HG03558 (cell line): ENCODE results near the gene ARVCF.

ENCODE experiments used
- ATAC-seq: cut with Tn5 transposase; IDR thresholded peaks from one replicate; pipeline ENCODE4 v1.9.1; 2021; ENCODE audit warnings: moderate number of reproducible peaks; ENCODE audit not compliant: unreplicated experiment; ENCODE audit errors: extremely low read depth

The ARVCF gene

DNA sequence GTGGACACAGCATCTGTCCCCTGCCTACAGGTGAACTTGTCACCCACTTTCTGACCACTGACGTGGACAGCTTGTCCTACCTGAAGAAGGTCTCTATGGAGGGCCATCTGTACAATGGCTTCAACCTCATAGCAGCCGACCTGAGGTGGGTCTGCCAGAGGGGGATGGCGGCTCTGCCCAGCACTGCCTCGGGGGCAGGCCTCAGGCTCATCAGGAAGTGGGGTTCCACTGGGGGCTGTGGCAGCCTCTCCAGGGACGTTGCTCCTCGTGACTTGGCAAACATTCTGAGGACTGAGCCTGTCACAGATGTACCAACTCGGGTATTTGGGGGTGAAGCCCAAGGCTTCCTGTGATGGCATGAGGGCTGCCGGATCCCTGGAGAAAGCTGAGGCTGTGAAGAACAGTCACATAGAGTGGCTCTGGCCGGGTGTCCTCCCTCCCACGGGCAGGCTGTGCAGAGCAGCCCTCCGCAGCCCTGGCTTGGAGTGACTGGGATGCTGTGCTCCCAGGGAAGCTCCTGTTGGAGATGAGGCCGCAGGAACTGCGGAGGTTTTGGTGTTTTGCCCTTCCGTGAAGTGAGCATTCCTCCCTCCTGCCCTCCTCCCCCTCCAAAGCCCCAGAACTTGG is 36.9 kb upstream of the ARVCF start:
- ATAC-seq = no peak

DNA sequence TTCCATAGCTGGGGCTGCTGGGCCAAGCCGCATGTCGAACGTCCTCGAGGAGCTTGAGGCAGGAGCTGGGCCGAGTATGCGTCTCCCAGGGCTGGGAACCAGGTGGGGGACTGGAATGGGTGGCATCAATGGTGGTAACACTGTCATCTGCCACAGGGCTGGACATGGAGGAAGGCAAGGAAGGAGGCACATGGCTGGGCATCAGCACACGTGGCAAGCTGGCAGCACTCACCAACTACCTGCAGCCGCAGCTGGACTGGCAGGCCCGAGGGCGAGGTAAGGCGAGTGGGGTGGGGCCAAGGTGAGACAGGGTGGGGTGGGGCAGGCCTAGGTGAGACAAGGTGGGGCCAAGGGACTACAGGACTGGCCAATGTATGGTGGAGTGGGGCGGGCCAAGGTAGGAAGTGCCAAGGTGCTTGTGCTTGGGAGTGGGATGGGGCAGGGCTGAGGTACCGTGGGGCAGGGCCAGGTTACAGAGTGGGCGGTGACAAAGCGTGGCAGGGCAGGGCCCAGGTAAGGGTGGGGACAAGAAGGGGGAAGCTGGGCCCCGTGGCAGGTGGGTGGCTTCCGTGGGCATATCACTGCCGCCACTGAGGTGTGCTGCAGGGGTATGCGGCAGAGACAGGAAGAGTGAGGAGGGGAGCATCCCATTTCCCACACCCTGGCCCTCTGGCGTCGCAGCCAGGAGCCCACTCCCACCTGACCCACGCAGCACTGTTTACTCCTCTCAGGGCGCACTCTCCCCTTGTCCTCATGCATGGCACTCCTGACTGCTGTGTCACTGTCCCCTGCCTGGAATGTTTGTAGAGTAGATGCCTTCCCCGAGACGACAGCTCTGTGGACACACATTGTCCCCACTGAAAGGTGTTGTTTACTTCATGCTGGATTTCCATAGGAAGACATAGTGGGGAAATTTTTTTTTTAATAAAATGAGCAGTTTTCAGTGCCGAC is 36.0 kb upstream of the ARVCF start:
- ATAC-seq = no peak

DNA sequence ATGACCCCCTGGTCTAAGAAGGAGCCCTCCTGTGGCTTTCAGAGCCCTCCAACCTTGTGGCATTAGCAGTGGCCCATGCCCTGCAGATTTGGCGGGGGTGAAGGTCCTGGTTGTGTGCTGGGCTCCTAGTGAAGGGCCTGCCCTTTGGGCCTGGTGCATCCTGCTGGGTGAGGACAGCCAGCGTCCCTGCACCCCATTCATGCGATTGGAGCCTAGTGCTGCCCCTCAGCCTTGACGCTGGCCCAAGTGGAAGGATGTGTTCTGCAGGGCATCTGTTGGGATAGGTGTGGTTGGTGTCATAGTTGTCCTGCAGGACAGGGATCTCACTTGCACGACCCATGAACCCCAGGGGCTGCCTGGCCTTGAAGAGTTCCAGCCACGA is 35.3 kb upstream of the ARVCF start:
- no peak for ATAC-seq

DNA sequence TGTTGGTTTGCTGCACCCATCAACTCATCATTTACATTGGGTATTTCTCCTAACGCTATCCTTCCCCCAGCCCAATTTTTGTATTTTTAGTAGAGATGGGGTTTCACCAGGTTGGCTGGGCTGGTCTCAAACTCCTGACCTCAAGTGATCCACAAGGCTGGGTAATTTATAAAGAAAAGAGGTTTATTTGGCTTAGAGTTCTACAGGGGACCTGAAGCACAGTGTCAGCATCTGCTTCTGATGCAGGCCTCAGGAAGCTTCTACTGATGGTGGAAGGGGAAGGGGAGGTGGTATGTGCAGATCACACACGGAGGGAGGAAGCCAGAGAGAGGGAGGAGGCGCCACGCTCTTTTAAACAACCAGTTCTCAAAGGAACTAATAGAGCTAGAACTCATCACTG is 30.1 kb upstream of the ARVCF start:
- no peak for ATAC-seq

DNA sequence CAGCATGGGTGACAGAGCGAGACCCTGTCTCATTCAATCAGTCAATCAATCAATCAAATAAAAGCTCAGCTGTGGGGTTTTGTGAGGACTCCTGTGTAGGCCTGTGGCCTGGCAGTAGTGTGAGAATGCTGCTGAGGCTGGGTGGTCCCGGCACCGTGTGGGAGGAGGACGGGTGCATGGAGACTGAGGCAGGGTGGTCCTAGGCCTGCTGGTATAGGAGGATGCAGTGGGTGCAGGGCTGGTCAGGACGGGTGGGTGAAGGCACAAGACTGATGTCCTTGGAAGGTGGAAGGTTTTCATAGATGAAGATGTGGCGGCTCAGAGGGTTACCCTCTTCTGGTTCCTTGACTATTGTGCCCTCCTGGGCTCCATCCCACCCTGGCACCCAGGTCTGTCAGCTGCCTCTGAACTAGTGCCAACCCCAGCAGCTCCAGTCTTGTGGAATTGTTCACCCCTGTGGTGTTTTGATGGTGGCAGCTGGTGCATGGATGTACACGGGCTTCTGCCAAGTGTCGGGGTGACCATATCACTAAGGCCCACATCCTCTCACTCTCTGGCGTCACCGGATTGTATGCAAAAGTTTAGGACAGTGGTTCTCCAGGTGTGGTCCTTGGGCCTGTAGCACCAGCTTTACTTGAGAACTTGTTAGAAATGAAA is 28.0 kb upstream of the ARVCF start:
- no peak for ATAC-seq

DNA sequence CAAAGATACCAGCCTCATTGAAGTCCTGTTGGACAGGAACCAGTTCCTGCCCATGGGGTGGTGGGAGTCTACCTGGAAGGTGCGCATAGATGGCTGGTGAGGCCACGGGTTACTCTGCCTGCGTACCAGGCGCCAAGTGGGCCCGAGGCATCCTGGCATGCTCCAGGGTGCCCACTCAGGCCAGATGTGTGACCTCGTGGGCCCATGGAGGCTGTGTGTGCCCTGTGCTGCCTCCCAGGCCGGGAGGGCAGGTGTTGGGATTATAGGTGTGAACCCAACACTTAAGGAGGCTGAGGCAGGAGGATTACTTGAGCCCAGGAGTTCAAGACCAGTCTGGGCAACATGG is 27.3 kb upstream of the ARVCF start:
- no peak for ATAC-seq

DNA sequence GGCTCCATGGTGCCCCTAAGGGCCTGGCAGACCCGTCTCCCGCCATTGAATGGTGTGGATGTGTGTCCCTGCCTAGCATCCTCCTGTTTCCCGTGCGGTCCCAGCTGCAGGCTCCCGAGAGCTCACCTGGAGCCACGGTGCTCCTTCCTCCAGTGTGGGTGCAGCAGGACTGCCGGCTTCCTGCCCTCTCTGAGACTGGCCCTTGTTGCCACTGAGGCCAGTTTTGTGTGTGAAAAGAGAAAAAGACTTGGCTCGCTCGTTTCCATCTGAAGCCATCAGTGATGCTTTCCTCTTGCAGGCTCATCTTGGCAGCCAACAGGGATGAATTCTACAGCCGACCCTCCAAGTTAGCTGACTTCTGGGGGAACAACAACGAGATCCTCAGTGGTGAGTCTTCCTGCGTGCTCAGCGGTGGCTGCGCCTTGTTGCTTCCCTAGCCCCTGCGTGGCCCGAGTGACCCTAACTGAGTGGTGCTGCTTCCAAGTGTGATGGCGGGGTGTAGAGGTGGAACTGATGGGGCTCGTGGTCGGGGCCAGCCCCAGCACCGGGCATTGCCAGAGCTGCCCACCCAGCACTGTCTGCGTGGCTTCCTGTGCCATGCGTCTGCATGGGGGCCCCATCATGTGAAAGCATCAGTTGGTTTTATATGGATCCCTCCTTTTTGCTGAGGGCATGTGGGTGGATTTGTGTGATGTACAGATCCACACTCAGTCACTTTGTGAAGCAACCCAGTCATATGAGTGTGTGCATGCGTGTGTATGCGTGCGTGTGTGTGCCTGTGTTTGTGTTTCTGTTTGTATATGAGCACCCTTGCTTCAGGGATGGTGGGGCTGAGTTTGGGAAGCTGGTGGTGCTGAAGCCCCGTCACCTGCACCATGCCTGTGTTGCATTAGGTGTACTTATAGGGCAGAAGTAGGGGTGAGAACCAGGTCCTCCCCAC is 26.7 kb upstream of the ARVCF start:
- ATAC-seq = no peak

DNA sequence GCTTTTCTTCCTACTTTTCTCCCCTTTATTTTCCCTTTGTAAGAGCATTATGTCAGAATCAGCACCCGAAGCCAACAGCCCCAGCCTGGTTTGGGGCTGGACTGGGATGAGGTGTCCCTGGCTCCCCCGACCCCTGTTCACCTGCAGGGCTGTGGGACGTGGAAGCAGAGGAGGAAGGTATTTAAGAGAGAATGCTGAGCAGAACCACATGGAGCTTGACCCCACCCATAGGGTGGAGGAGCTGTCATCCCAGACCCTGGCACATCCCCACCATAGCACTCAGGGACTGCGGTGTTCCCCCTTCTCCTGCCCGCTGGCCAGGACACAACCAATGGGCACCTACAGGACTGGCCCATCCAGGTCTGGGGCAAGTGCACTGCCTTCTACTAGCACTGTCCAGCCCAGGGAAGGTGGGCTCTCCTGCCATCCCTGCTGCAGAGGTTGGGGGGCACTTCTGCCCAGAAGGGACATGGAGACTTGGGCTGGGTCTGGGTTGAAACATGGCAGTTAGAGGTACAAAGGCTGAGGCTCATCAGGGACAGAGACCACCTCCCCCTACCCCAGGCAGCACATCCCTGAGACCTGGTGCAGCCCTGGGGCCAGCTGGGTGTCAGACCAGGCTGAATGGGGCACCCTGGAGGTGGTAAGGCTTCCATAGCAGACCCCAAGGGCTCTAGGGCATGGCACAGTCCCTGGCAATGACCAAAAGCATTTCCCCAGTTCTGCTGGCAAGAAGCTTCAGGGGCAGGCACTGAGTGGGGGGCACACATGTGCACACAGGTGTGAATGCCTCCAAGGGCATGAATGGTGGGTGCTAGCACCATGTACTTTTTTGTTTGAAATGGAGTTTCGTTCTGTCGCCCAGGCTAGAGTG is 23.9 kb upstream of the ARVCF start:
- no peak for ATAC-seq

DNA sequence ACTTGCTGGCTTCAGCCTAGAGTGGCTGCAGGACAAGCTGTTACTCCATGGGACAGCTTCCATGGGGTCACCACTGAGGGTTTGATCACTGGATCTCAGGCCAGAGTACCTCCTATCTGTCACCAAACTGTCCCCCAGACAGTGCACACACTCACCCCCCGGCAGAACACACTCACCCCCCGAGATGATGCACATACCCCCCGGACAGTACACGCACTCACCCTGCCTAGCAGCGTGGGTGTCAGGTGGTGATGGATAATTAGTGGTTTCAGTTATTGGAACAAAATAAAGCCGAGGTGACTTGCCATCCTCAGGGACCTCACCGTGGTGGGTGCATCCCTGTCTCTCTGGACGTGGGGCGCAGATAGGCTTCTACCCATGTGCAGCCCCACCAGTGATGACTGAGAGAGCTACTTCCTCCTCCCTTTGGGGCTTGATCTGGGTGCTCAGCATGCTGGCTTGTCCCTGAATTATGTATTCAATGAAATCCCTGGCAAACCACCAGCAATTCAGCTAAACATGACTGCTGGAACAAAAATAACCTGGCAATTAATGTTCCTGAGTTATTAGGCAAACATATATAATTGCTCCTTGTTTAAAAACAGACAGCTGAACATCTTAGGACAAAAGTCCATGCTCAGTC is 23.2 kb upstream of the ARVCF start:
- ATAC-seq = no peak

DNA sequence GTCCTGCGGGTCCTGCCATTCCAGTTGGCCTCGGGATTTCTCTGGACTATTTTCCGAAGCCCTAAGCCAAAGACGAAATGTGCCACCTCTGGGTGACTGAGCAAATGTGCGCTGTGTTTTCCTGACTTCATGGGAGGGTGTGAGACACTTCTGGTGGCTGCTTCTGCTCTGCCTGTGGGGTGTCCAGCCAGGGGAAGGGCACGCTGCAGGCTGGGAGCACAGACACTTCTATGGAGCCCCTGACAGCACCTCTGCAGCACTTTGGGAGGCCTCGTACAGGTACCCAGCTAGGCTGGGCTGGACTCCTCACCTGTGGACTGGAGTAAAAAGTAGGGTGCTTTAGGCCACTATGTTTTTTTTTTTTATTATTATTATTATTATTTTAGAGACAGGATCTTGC is 22.0 kb upstream of the ARVCF start:
- no peak for ATAC-seq

DNA sequence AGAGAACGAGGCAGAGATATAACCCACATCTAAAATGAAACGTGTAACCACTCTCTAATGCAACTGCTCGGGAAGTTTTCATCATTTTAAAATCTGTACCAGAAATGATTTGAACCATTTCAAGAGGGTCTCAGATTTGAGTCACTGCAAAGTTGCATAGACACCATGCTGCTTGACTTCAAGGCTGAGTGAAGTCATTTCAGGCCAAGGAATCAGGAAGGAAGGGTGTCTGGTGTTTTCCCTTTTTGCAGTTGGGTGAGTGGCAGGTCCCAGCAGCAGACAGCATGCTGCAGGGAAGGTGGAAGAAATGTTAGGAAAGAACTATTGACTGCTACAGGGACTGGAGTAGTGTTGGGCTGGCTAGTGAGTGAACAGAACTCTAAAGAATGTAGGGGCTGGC is 20.8 kb upstream of the ARVCF start:
- no peak for ATAC-seq

DNA sequence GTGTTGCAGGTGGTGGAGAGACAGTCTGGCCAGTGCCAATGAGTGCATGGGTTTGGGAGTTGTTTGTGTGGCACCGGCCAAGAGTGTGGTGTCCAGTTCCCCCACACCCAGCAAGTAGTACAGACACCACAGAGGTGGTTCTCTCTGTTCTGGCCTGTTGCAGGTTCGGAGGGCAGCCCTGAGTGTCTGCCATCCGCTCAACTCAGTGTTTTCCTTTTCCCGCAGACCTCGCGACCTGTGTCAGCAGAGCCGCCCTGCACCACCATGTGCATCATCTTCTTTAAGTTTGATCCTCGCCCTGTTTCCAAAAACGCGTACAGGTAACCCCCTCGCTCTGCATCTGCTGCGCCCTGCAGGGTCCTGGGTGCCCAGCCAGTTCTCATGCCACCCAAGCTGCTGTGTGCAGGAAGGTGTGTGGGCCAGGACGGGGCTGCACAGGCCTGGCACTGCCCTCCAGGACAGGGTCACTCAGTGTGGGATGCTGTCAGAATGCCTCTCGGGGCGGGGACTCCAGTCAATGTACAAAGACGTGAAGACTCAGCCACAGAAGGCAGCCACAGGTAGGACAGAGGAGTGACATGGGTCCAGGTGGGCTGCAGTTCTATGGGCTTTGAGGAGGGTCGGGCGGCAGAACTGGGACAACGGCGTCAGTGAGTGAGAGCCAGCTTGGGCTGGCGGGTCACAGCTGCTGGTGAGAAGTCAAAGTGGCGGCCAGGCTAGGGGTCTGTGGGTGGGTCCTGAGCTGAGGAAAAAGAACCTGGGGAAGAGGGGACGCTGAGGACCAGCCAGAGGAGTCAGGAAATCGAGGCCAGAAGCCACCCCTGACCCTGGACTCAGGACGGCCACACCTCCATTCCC is 20.1 kb upstream of the ARVCF start:
- no peak for ATAC-seq

DNA sequence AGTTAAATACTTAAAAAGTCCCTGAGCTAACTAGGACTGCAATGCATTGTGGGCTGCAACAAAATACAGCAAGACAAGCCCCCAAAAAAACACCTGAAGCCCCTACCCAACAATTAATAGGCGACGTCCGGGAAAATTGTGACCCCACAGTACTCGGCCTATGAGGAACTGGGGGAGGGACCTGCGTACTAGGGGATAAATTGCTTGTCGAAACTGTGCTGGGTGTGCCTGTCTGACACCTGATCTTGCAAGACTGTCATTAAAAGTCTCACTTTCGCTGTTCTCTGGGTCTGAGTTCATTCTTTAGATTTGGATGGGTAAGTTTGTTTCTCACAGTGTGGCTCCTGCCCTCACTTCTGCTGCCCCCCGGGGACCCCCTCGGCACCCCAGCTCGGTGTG is 19.5 kb upstream of the ARVCF start:
- ATAC-seq = no peak

DNA sequence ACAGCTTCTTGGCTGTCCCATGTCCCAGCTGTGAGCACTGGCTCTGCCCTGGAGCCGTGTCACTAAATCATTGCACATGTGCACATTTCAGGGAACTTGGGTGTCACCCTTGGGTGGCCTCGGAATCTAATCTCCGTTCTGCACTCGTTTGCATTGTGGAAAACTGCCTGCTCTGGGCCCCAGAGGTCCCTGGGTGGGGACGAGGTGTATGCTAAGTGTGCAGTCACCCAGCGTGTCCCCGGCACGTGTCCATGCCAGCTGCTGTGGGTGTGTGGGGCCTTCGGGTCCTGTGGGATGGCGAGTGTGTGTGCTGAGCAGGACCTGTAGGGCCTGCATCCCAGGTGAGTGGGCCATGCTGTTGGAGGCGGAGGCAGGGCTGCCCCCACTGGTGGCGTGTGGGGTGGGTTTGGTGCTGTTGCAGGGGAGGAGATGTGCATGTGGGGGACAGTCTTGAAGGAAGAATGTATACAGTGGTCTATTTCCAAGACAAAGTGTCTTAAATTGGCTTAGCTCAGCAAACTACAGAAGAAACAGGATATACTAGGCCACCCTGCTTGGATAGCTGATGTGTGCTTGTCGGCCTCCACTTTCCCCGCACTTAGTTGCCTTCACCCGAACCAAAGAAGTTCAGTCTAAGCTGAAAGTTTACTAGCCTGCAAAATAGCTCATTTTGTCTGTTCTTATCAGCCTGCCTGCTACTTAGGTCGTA is 18.9 kb upstream of the ARVCF start:
- ATAC-seq = no peak

DNA sequence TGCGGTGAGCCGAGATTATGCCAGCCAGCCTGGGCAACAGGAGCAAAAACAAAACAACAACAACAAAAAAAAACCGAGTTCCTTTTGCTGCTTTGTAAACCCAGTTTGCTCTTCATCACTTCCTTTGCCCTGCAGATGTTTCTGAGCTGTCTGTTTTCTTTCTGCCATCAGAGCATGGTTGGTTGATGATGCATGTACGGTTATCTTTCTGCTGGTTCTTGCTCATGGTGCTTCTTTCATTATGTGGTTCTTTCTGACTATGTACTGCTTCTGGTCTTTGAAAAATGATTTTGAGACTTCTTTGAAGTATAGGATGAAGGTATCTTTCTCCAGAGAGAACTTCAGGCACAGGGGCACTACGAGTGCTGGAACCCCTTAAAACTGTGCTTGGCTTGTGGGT is 17.5 kb upstream of the ARVCF start:
- ATAC-seq = no peak

DNA sequence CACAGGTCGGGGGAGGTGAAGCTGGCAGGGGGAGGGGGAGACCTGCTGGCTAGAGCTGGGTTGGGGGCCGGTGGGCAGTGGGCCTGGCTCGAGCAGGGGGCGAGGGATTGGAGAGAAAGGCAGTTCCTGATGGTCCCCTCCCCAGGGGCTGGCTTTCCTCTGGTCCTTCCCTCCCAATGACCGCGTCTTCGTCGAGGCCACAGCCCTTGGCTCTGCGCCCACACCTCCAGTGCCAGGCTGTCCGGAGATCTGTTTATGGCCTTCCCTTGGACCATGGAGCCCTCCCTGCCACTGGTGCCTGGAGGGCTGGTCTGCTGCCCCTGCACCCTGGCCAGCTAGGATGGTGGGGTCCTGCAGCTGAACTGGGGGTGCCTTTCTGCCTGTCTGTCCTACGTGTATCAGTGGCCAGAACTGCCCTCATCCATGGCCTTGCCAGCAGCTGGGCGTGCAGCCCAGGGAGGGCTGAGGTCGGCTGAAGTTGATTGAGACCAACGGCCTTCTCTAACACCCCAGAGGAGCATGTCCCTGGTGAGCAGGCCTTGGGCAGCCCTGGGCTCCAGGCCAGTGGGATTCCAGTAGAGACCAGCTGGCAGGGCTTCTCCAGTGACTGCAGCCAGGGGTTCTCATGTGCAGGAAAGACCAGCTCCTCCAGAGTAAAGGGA is 16.6 kb upstream of the ARVCF start:
- ATAC-seq = no peak

DNA sequence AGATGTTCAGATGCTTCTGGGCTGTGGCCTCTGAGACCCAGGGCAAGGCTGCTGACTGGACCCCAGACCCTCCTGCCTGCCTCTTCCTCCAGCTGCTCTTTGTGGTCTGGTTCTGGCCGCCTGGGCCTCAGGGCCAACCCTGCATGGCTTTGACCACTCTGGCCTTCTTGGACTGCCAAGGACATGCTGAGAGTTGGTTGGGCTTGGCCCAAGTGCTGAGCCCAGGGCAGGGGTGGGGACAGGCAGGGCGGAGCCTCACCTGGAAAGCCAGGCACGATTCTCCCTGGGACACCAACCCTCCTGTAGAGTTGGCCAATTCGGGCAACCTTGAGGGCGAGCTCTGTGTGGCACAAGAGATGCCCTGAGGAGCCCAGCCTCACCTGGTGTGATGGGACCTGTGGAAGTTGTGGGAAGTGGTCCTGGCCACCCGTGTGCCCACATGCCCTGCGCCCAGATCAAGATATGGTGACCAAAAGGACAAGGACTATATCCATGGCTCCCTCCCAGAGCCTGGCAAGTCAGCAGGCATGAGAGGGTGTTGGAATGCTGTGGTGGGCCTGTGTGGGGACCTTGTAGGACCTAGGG is 15.9 kb upstream of the ARVCF start:
- ATAC-seq = no peak
